ENCODE measurements around the gene FAM168B. TPM values are rescaled to one million over a fixed set of nuclear protein-coding genes. Genes with fewer than 3 reads are reported as not detected.

Gene FAM168B
- polyA plus RNA-seq, 1 of the 3 experiments (the other 2 are of a cell fraction): 72.7 TPM

- Histone ChIP-seq H3K36me3 (replicated peaks in 1 of 2; ENCODE audit: control insufficient read depth in 1 of 2, insufficient read depth in 2 of 2, low read length in 1 of 2) (peaks cover 28 to 52% of the 10 kb centered on the region in 2 experiments), H4K20me1 (ENCODE audit: insufficient read depth) (peaks cover 28% of the 10 kb centered on the region), H3K27me3 (ENCODE audit: insufficient read depth) (no peaks in the 10 kb centered on the region), H2AFZ (ENCODE audit: low read depth) (no peak overlapping the region), H3K27ac (ENCODE audit: low read depth in 2 of 2, low read length in 1 of 2) (peak overlapping the region in 1 of 2 experiments; percentile 77; a peak in 2 of 4 replicates), H3K9me3 (no peaks in the 10 kb centered on the region), H3K79me2 (ENCODE audit: insufficient read depth) (peaks cover 18% of the 10 kb centered on the region; the same call in 1 of the 2 replicates), H3K4me2 (no peak overlapping the region), H3F3A (replicated peaks; ENCODE audit: insufficient read depth) (no peaks in the 10 kb centered on the region), H3K4me3 (ENCODE audit: low read depth in 2 of 2, low read length in 1 of 2) (no peak overlapping the region), H3K9me2 (no peaks in the 10 kb centered on the region), H3K9ac (no peak overlapping the region), H3K4me1 (ENCODE audit: control insufficient read depth in 1 of 2, insufficient read depth in 2 of 2, low read depth in 1 of 2, low read length in 1 of 2) (peaks cover 0 to 56% of the 10 kb centered on the region in 2 experiments; a peak in 1 of 4 replicates)
- WGBS (ENCODE audit: low lambda C conversion rate): 96% methylated on average over 24 of the region's 32 CpGs
- no peak for TF ChIP-seq FOXJ3 (CRISPR knock-in tag; IDR thresholded peaks at IDR 0.05)
- TF ChIP-seq CTCF (IDR thresholded peaks at IDR 0.05): no peak
- TF ChIP-seq RCOR1 (IDR thresholded peaks at IDR 0.05; ENCODE audit: low read length): no peak
- no peak for TF ChIP-seq RFX5 (IDR thresholded peaks at IDR 0.05; ENCODE audit: low read length)
- TF ChIP-seq ELF1 (IDR thresholded peaks at IDR 0.05): no peak
- TF ChIP-seq ZBTB33 (IDR thresholded peaks at IDR 0.05; ENCODE audit: borderline replicate concordance, low read depth): no peak
- DNase-seq: peak; percentile 38
- ChIA-PET POLR2A (interaction anchor here (1.2 to 1.6 kb wide), 2 partner anchors 10 to 46 kb away, joined by 3 to 4 read pairs; no protein-coding TSS in a partner anchor), CTCF (interaction anchor here (0.7 to 1.4 kb wide), 2 partner anchors 12 to 15 kb away, joined by 3 to 6 read pairs; no protein-coding TSS in a partner anchor)
Observed at GRCh38 chr2:131046028-131046917, 47.0 kb downstream of the FAM168B start.

- Histone ChIP-seq H3K36me3 (replicated peaks in 1 of 2; ENCODE audit: control insufficient read depth in 1 of 2, insufficient read depth in 2 of 2, low read length in 1 of 2) (peaks cover 23 to 45% of the 10 kb centered on the region in 2 experiments), H4K20me1 (ENCODE audit: insufficient read depth) (peaks cover 28% of the 10 kb centered on the region), H3K9me3 (no peaks in the 10 kb centered on the region), H3K9ac (no peak overlapping the region), H3K27me3 (ENCODE audit: insufficient read depth) (no peaks in the 10 kb centered on the region), H3K79me2 (ENCODE audit: insufficient read depth) (peaks cover 15% of the 10 kb centered on the region; the same call in 1 of the 2 replicates), H3K4me2 (no peak overlapping the region), H3K4me3 (ENCODE audit: low read depth in 2 of 2, low read length in 1 of 2) (no peak overlapping the region), H2AFZ (ENCODE audit: low read depth) (no peak overlapping the region), H3K4me1 (ENCODE audit: control insufficient read depth in 1 of 2, insufficient read depth in 2 of 2, low read depth in 1 of 2, low read length in 1 of 2) (peaks cover 0 to 58% of the 10 kb centered on the region in 2 experiments; a peak in 1 of 4 replicates), H3F3A (replicated peaks; ENCODE audit: insufficient read depth) (no peaks in the 10 kb centered on the region), H3K27ac (ENCODE audit: low read depth in 2 of 2, low read length in 1 of 2) (no peak overlapping the region; a peak in 1 of 4 replicates), H3K9me2 (no peaks in the 10 kb centered on the region)
- 100% methylated on average over 3 of the region's 8 CpGs for whole genome bisulfite sequencing (ENCODE audit: low lambda C conversion rate)
- ChIA-PET CTCF (interaction anchor here (0.7 kb wide), 1 partner anchor 12 kb away, joined by 3 read pairs; no protein-coding TSS in a partner anchor), POLR2A (interaction anchor here (1.2 kb wide), 1 partner anchor 9 kb away, joined by 3 read pairs; no protein-coding TSS in a partner anchor)
- DNase-seq: no peak
- TF ChIP-seq NFIC (IDR thresholded peaks at IDR 0.05; ENCODE audit: borderline replicate concordance) (no peak), TEAD4 (IDR thresholded peaks at IDR 0.05; ENCODE audit: borderline replicate concordance, insufficient read depth) (no peak), RAD21 (IDR thresholded peaks at IDR 0.05; ENCODE audit: low read length) (no peak), GATA2 (CRISPR knock-in tag; IDR thresholded peaks at IDR 0.05) (no peak), EZH2phosphoT487 (IDR thresholded peaks at IDR 0.05; ENCODE audit: borderline replicate concordance, low read depth) (no peak), MEF2A (IDR thresholded peaks at IDR 0.05; ENCODE audit: borderline replicate concordance, low read depth) (no peak), FOXJ3 (CRISPR knock-in tag; IDR thresholded peaks at IDR 0.05) (no peak), USF1 (IDR thresholded peaks at IDR 0.05; ENCODE audit: borderline replicate concordance, low read depth) (no peak), FOXM1 (IDR thresholded peaks at IDR 0.05; ENCODE audit: low read depth) (no peak), EP300 (IDR thresholded peaks at IDR 0.05; ENCODE audit: borderline replicate concordance in 1 of 2, low read depth in 1 of 2, low read length in 1 of 2) (no peak), ELF1 (IDR thresholded peaks at IDR 0.05) (no peak), RFX5 (IDR thresholded peaks at IDR 0.05; ENCODE audit: low read length) (no peak), GABPA (IDR thresholded peaks at IDR 0.05; ENCODE audit: low read depth) (no peak), TCF12 (IDR thresholded peaks at IDR 0.05) (no peak), PBX3 (IDR thresholded peaks at IDR 0.05) (no peak), CHD2 (IDR thresholded peaks at IDR 0.05; ENCODE audit: low read length, partially characterized antibody) (no peak)
Observed at GRCh38 chr2:131045286-131046027, 47.8 kb downstream of the FAM168B start.

Data from SK-N-SH (cell line).